Stimulated activated CD8-positive, alpha-beta memory T cell treated with anti-CD3 and anti-CD28 coated beads, Interleukin-15, amount 100 ng/mL, for 1 hour (primary cell): ENCODE measurements around the gene CCDC78.

ENCODE experiments used
- DNase-seq: peaks from one replicate; pipeline ENCODE4 v3.0.0-alpha.2; 2020; ENCODE audit warnings: low read depth

Gene CCDC78

GRCh38 chr16:736936-737481 lies 10.8 kb upstream of the CCDC78 start:
- DNase-seq = no peak

- DNase-seq = no peak
These were observed 9.8 kb upstream of the CCDC78 start for GRCh38 chr16:735982-736453.

- DNase-seq = no peak
These were observed 9.0 kb upstream of the CCDC78 start for GRCh38 chr16:734981-735881.

GRCh38 chr16:734208-734980 lies 8.2 kb upstream of the CCDC78 start:
- no peak for DNase-seq

- DNase-seq = no peak
These were observed 7.4 kb upstream of the CCDC78 start for GRCh38 chr16:733382-734207.

- DNase-seq = no peak
These were observed 6.7 kb upstream of the CCDC78 start for GRCh38 chr16:732936-733335.

GRCh38 chr16:732332-732731 lies 6.1 kb upstream of the CCDC78 start:
- no peak for DNase-seq

GRCh38 chr16:730666-731509 lies 4.6 kb upstream of the CCDC78 start:
- DNase-seq = no peak

- DNase-seq = no peak
These were observed 3.8 kb upstream of the CCDC78 start for GRCh38 chr16:729768-730665.

GRCh38 chr16:728890-729744 lies 2.9 kb upstream of the CCDC78 start:
- no peak for DNase-seq

- DNase-seq = no peak
These were observed 2.1 kb upstream of the CCDC78 start for GRCh38 chr16:728131-728889.

GRCh38 chr16:727291-727977 lies 1.2 kb upstream of the CCDC78 start:
- DNase-seq = no peak

GRCh38 chr16:726188-726437 lies 130 bp downstream of the CCDC78 start:
- DNase-seq = no peak

GRCh38 chr16:725463-726187 lies 618 bp downstream of the CCDC78 start:
- no peak for DNase-seq

GRCh38 chr16:725041-725376 lies 1.2 kb downstream of the CCDC78 start:
- no peak for DNase-seq

- no peak for DNase-seq
These were observed 1.8 kb downstream of the CCDC78 start for GRCh38 chr16:724188-725040.
